Measurements from ENCODE around the gene PALLD. TPM values are rescaled to one million over a fixed set of nuclear protein-coding genes. Genes with fewer than 3 reads are reported as not detected.

Gene PALLD
- total and polyA plus RNA-seq, 12 donors = 169 to 1,537 (median 667) TPM

GRCh38 chr4:168711197-168712140, 214.6 kb downstream of the PALLD start:
- 47 to 48% methylated on average over 11 of the region's 11 CpGs for WGBS, 2 donors
- TF ChIP-seq CTCF (IDR thresholded peaks at IDR 0.05) = no peak
- peaks cover 0 to 21% (median 0%) of the 10 kb centered on the region in 9 donors for H3K36me3 ChIP-seq
- intact Hi-C loops (cut with DNase I) = loop anchor here (2.0 to 10.0 kb wide), 10 partner anchors 123 to 293 kb away; no protein-coding TSS in a partner anchor
- no peak overlapping the region for H3K4me3 ChIP-seq
- ATAC-seq = peak; percentile 24 to 62 (median 40)
- DNase-seq = no peak
- H3K4me1 ChIP-seq = peaks cover 8 to 39% (median 29%) of the 10 kb centered on the region in 9 donors
- H3K9me3 ChIP-seq = no peaks in the 10 kb centered on the region
- H3K27ac ChIP-seq = peak overlapping the region in 9 of 10 donors; percentile 4 to 77 (median 54)
- H3K27me3 ChIP-seq = no peaks in the 10 kb centered on the region

- peak overlapping the region in 5 of 10 donors; percentile 4 to 77 (median 65) for H3K27ac ChIP-seq
- 95% methylated on average over 4 of the region's 4 CpGs for WGBS, 2 donors
- peaks cover 0 to 21% (median 0%) of the 10 kb centered on the region in 9 donors for H3K36me3 ChIP-seq
- H3K4me1 ChIP-seq = peaks cover 8 to 48% (median 34%) of the 10 kb centered on the region in 9 donors
- no peaks in the 10 kb centered on the region for H3K27me3 ChIP-seq
- intact Hi-C loops (cut with DNase I) = loop anchor here in 9 of 10 donors (5.0 to 10.0 kb wide), 6 partner anchors 122 to 292 kb away; no protein-coding TSS in a partner anchor
- no peak overlapping the region for H3K4me3 ChIP-seq
- H3K9me3 ChIP-seq = no peaks in the 10 kb centered on the region
- DNase-seq (no peak), ATAC-seq (no peak)
- TF ChIP-seq CTCF (IDR thresholded peaks at IDR 0.05) = no peak
Measured at GRCh38 chr4:168712316-168712890, 215.6 kb downstream of the PALLD start.

- intact Hi-C loops (cut with DNase I) = loop anchor here in 9 of 10 donors (5.0 to 10.0 kb wide), 6 partner anchors 122 to 292 kb away; no protein-coding TSS in a partner anchor
- Histone ChIP-seq H3K27ac (peak overlapping the region in 2 of 10 donors; percentile 2 to 77), H3K4me3 (no peak overlapping the region), H3K36me3 (peaks cover 0 to 21% (median 0%) of the 10 kb centered on the region in 9 donors), H3K27me3 (no peaks in the 10 kb centered on the region), H3K4me1 (peaks cover 8 to 57% (median 40%) of the 10 kb centered on the region in 9 donors), H3K9me3 (no peaks in the 10 kb centered on the region)
- 63 to 73% methylated on average over 2 of the region's 2 CpGs for WGBS, 2 donors
- TF ChIP-seq CTCF (IDR thresholded peaks at IDR 0.05) = no peak
- ATAC-seq = no peak
- no peak for DNase-seq
Measured at GRCh38 chr4:168713253-168713652, 216.4 kb downstream of the PALLD start.

GRCh38 chr4:168715896-168716295, 219.0 kb downstream of the PALLD start:
- DNase-seq = no peak
- intact Hi-C loops (cut with DNase I) = loop anchor here in 5 of 10 donors (2.0 to 10.0 kb wide), 8 partner anchors 66 to 289 kb away; no protein-coding TSS in a partner anchor

More at GRCh38 chr4:168715896-168716295, 219.0 kb downstream of the PALLD start:
- Histone ChIP-seq H3K36me3 (peaks cover 0 to 19% (median 0%) of the 10 kb centered on the region in 9 donors), H3K9me3 (no peaks in the 10 kb centered on the region), H3K4me3 (no peak overlapping the region), H3K27ac (peak overlapping the region in 8 of 10 donors; percentile 57 to 79 (median 67)), H3K4me1 (peaks cover 4 to 48% (median 37%) of the 10 kb centered on the region in 9 donors), H3K27me3 (no peaks in the 10 kb centered on the region)
- no peak for ATAC-seq
- TF ChIP-seq CTCF (IDR thresholded peaks at IDR 0.05) = no peak
- 76 to 77% methylated on average over 7 of the region's 7 CpGs for WGBS, 2 donors
